ENCODE measurements around the gene SMURF1.

Gene SMURF1

GRCh38 chr7:98988641-98989040, 155.3 kb downstream of the SMURF1 start:
- no peak for DNase-seq (ENCODE audit: low spot score)

DNA sequence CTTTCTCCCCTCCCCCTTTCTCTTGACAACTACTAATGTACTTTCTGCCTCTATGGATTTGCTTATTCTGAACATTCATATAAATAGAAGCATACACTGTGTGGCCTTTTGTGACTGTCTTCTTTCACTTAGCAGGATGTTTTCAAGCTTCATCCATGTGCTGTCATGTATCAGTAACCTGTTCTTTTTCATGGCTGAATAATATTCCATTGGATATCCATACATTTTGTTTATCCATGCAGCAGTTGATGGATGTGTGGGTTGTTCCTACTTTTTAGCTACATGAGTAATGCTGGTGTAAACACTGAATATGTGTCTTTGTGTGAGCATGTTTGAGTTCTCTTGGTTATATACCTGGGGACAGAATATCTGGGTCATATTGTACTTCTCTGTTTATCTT, 158.0 kb downstream of the SMURF1 start:
- no peak for DNase-seq (ENCODE audit: low spot score)

DNA sequence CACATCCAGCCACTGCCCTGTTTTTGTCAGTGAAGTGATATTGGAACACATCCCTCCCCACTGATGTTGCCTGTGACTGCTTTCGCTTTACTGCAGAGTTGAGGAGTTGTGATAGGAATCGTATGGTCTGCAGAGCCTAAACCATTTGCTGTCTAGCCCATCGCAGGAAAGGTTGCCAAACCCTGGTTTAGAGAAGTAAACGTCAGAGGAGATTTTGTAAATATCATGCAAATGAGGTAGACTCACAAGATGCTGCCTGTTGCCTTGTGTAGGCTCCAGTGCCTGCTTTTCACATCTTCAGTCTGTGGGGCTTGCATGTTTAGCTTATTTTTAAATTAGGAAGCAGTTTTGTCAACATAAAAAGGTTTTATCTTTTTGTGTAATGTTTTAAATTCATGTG, 158.5 kb downstream of the SMURF1 start:
- no peak for DNase-seq (ENCODE audit: low spot score)

- DNase-seq (ENCODE audit: low spot score): no peak
These were observed 159.8 kb downstream of the SMURF1 start for GRCh38 chr7:98984126-98984525.

- no peak for DNase-seq (ENCODE audit: low spot score)
These were observed 161.2 kb downstream of the SMURF1 start for GRCh38 chr7:98982686-98983085.

DNA sequence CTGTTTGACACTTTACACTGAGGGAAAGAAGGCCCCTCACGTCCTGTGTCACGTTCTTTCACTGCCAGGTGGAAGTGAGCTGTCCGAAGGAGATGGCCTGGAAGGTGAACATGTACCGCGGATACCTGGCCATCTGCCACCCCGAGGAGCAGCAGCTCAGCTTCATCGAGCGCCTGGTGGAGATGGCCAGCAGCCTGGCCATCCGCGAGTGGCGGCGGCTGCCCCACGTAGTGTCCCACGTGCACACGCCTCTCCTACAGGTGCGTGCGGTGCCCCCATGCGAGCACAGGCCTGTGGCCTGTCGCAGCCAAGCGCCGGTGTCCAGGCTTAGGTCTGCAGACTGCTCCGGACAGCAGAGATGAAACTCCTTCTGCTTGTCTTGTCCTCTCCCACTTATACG, 162.2 kb downstream of the SMURF1 start:
- DNase-seq (ENCODE audit: low spot score): no peak

DNA sequence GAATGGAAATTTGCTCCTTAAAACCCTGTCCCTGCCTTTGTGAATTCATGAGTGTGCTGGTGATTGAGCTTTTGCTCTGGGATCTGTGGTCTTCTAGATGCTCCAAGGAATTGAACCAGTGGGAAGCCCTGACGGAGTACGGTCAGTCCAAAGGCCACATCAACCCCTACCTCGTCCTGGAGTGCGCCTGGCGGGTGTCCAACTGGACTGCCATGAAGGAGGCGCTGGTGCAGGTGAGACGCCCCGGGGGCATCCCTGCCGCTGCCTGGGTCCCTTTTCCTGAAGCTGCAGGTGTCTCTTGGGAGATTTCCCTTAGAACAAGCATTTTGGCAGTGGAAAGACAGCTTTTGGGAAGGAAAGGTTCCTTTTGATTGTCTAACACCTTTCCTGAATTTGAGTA, 165.2 kb downstream of the SMURF1 start:
- no peak for DNase-seq (ENCODE audit: low spot score)

Data from iPS-NIHi11 (cell line).